ENCODE data around the gene IER2.

DNA sequence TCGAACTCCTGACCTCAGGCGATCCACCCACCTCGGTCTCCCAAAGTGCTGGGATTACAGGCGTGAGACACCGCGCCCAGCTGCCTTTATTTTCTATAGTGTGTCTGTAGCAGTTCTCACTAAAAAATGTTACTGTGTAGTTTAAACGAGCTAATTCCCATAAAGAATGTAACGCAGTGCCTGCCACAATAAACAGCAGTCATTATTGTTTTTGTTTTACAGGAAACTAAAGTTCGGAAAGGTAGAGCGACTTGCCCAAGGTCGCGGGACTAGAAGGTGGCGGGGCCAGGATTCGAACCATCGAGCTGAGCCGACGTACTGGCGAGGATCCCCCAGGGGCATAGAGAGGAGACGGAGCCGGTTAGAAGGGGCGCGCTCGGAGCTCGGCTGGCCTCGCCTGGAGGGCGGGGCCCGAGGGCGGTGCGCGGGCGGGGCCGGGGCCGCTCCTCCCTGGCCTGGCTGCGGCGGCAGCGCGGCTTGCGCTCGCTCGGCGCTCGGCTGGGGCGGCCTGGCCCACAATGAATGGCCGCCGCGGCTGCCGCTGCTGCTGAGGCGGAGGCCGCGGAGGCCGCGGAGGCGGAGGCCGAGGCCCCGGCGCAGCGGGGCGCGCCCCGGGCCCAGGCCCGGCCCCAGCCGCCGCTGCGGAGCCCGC, 32.3 kb upstream of the IER2 start, which contains the start of gene NACC1:
- TF ChIP-seq, protein P1, sequence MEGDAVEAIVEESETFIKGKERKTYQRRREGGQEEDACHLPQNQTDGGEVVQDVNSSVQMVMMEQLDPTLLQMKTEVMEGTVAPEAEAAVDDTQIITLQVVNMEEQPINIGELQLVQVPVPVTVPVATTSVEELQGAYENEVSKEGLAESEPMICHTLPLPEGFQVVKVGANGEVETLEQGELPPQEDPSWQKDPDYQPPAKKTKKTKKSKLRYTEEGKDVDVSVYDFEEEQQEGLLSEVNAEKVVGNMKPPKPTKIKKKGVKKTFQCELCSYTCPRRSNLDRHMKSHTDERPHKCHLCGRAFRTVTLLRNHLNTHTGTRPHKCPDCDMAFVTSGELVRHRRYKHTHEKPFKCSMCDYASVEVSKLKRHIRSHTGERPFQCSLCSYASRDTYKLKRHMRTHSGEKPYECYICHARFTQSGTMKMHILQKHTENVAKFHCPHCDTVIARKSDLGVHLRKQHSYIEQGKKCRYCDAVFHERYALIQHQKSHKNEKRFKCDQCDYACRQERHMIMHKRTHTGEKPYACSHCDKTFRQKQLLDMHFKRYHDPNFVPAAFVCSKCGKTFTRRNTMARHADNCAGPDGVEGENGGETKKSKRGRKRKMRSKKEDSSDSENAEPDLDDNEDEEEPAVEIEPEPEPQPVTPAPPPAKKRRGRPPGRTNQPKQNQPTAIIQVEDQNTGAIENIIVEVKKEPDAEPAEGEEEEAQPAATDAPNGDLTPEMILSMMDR (IDR thresholded peaks at IDR 0.05 in 8 of 11, conservative IDR thresholded peaks at IDR 0.05 in 3 of 11) = peak in 1 of 11 experiments; percentile 15
- no peak for TF ChIP-seq POLR2A (IDR thresholded peaks at IDR 0.05)

Data from spleen (tissue), 7 donors.